22Rv1 (cell line): Measurements from ENCODE around the gene RANGAP1.

Experiments used
- CTCF ChIP-seq: fragments of 450-650 bp; IDR thresholded peaks from 2 replicates; pipeline ENCODE4 v1.5.1; 2017; ENCODE audit warnings: mild to moderate bottlenecking
- ZFX ChIP-seq: fragments of 450-650 bp; IDR thresholded peaks from 2 replicates; pipeline ENCODE4 v1.6.1; 2017; ENCODE audit warnings: antibody characterized with exemption, borderline replicate concordance

DNA sequence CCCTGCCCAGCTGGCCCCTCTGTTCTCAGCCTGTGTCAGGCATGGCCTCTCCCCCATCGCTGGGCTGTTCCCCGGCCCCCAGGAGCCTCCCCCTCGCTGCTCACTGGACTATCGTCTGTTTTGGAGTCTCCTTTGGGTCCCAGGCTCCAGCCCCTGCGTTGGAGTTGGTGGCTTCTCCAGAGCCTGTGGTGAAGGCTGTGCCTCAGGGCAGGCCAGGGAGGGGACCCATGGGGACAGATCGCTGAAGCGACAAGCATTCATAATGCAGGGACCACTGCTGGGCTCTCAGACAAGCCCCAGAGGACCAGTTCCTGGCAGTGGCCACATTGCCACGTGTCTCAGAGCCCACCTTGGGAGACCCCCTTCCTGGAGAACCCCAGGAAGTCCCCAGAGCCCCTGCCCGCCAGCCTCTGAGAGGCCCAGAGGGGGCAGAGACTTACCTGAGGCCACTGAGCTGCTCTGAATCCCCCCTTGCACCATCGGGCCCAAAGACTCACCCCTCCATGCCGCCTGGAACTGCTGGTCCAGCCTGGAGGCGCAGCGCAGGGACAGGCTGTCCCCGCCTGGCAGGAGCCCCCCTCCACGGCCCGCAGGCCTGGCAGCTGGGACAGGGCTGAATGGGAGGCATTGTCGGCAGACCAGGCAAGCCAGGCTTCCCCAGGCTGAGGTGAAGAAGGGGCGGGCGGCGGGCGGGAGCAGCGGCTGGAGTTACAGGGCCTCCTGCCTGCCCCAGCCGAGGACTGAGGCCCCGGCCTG is 45.4 kb downstream of the RANGAP1 start, which contains the start of gene CHADL:
- TF ChIP-seq CTCF (no peak), ZFX (no peak)
